OCI-LY1 (cell line): Measurements from ENCODE around the gene ANGPTL8.

Experiments
- H2AFZ ChIP-seq: fragments of 200-600 bp; sonication (generic), shearing (Covaris generic); 2 replicates; pipeline ENCODE4 v1.6.0; 2014; ENCODE audit warnings: antibody characterized with exemption, mild to moderate bottlenecking, low read length
- H3F3A ChIP-seq: fragments of 200-600 bp; sonication (generic), shearing (Covaris generic); 2 replicates; pipeline ENCODE4 v1.6.0; 2014; ENCODE audit warnings: mild to moderate bottlenecking, antibody characterized with exemption, low read length, moderate library complexity; ENCODE audit not compliant: insufficient read depth
- H3K27ac ChIP-seq: fragments of 200-600 bp; sonication (generic); 2 replicates; pipeline ENCODE4 v1.5.1; 2014; ENCODE audit warnings: low read length, mixed run types, mild to moderate bottlenecking, low read depth; ENCODE audit not compliant: poor library complexity, severe bottlenecking
- H3K27me3 ChIP-seq: fragments of 200-600 bp; sonication (generic); 2 replicates; pipeline ENCODE4 v1.6.0; 2014; ENCODE audit warnings: antibody characterized with exemption, mild to moderate bottlenecking, low read length, moderate library complexity; ENCODE audit not compliant: insufficient read depth
- H3K36me3 ChIP-seq: fragments of 200-600 bp; sonication (generic); 2 replicates; pipeline ENCODE4 v1.6.1; 2014; ENCODE audit warnings: mild to moderate bottlenecking, antibody characterized with exemption, low read length, moderate library complexity, mixed read lengths; ENCODE audit not compliant: insufficient read depth
- H3K4me1 ChIP-seq: fragments of 200-600 bp; sonication (generic); 2 replicates; pipeline ENCODE4 v1.5.1; 2014; ENCODE audit warnings: mild to moderate bottlenecking, low read length, moderate library complexity; ENCODE audit not compliant: insufficient read depth, severe bottlenecking
- H3K4me2 ChIP-seq: fragments of 200-600 bp; sonication (generic), shearing (Covaris generic); 2 replicates; pipeline ENCODE4 v1.6.1; 2014; ENCODE audit warnings: low read length
- H3K4me3 ChIP-seq: fragments of 200-600 bp; sonication (generic); 2 replicates; pipeline ENCODE4 v1.5.1; 2014; ENCODE audit warnings: low read length, low read depth, mild to moderate bottlenecking, mixed read lengths; ENCODE audit not compliant: poor library complexity, severe bottlenecking
- H3K79me2 ChIP-seq: fragments of 200-600 bp; shearing (Covaris generic); 2 replicates; pipeline ENCODE4 v1.6.1; 2016; ENCODE audit warnings: mixed run types, low read length, mixed read lengths; ENCODE audit not compliant: insufficient read depth
- H3K9ac ChIP-seq: fragments of 200-600 bp; sonication (generic), shearing (Covaris generic); 2 replicates; pipeline ENCODE4 v1.6.1; 2014; ENCODE audit warnings: mild to moderate bottlenecking, low read length, mixed read lengths
- H3K9me2 ChIP-seq: fragments of 200-600 bp; sonication (generic), shearing (Covaris generic); 2 replicates; pipeline ENCODE4 v1.6.1; 2014; ENCODE audit warnings: low read depth, mild to moderate bottlenecking, low read length, mixed read lengths
- H3K9me3 ChIP-seq: fragments of 200-600 bp; shearing (Covaris generic); 2 replicates; pipeline ENCODE4 v1.6.1; 2014; ENCODE audit warnings: low read length, mixed read lengths
- H4K20me1 ChIP-seq: fragments of 200-600 bp; sonication (generic), shearing (Covaris generic); 2 replicates; pipeline ENCODE4 v1.6.0; 2016; ENCODE audit warnings: mild to moderate bottlenecking, low read length; ENCODE audit not compliant: insufficient read depth
- CTCF ChIP-seq: fragments of 200-600 bp; sonication (generic), shearing (Covaris generic); IDR thresholded peaks from 2 replicates; pipeline ENCODE4 v1.5.1; 2017; ENCODE audit warnings: mild to moderate bottlenecking, antibody characterized with exemption, low read length, moderate library complexity, mixed read lengths
- EZH2 ChIP-seq: fragments of 200-600 bp; sonication (generic), shearing (Covaris generic); IDR thresholded peaks from 2 replicates; pipeline ENCODE4 v1.8.0; 2017; ENCODE audit warnings: borderline replicate concordance, mixed run types, mild to moderate bottlenecking, antibody characterized with exemption, low read length, moderate library complexity, mixed read lengths

ANGPTL8 gene

GRCh38 chr19:11224429-11224828, 15.0 kb upstream of the ANGPTL8 start:
- Histone ChIP-seq H3K36me3 (peaks cover 13% of the 10 kb centered on the region), H3K9ac (no peak overlapping the region), H3K4me1 (no peaks in the 10 kb centered on the region), H3K4me2 (no peak overlapping the region), H2AFZ (no peak overlapping the region), H3K9me2 (no peaks in the 10 kb centered on the region), H3K79me2 (no peaks in the 10 kb centered on the region), H3K27ac (no peak overlapping the region), H3K9me3 (0 out of 2 replicates have a peak, but pooled peaks cover 4% of the 10 kb centered on the region), H3K4me3 (no peak overlapping the region), H4K20me1 (no peaks in the 10 kb centered on the region), H3K27me3 (no peaks in the 10 kb centered on the region), H3F3A (no peaks in the 10 kb centered on the region)
- TF ChIP-seq CTCF (no peak), EZH2 (no peak)

- H3K27me3 ChIP-seq: no peaks in the 10 kb centered on the region
- H3K4me3 ChIP-seq: no peak overlapping the region
- 0 out of 2 replicates have a peak, but pooled peaks cover 4% of the 10 kb centered on the region for H3K9me3 ChIP-seq
- H3K79me2 ChIP-seq: no peaks in the 10 kb centered on the region
- H3K27ac ChIP-seq: no peak overlapping the region
- no peaks in the 10 kb centered on the region for H3K9me2 ChIP-seq
- no peaks in the 10 kb centered on the region for H3K4me1 ChIP-seq
- H2AFZ ChIP-seq: no peak overlapping the region
- no peaks in the 10 kb centered on the region for H4K20me1 ChIP-seq
- peaks cover 13% of the 10 kb centered on the region for H3K36me3 ChIP-seq
- H3F3A ChIP-seq: no peaks in the 10 kb centered on the region
- no peak overlapping the region for H3K4me2 ChIP-seq
- H3K9ac ChIP-seq: no peak overlapping the region
- TF ChIP-seq CTCF (no peak), EZH2 (no peak)
Measured at GRCh38 chr19:11225172-11225571, 14.2 kb upstream of the ANGPTL8 start.

GRCh38 chr19:11225815-11226214, 13.6 kb upstream of the ANGPTL8 start:
- Histone ChIP-seq H3F3A (no peaks in the 10 kb centered on the region), H3K27ac (no peak overlapping the region), H3K4me2 (no peak overlapping the region)

More at GRCh38 chr19:11225815-11226214, 13.6 kb upstream of the ANGPTL8 start:
- no peak overlapping the region for H3K9ac ChIP-seq
- H3K79me2 ChIP-seq: no peaks in the 10 kb centered on the region
- no peak overlapping the region for H3K4me3 ChIP-seq
- no peak for TF ChIP-seq CTCF
- no peak overlapping the region for H2AFZ ChIP-seq
- H3K4me1 ChIP-seq: no peaks in the 10 kb centered on the region
- no peaks in the 10 kb centered on the region for H3K27me3 ChIP-seq
- H3K9me3 ChIP-seq: 0 out of 2 replicates have a peak, but pooled peaks cover 4% of the 10 kb centered on the region
- H3K36me3 ChIP-seq: peaks cover 13% of the 10 kb centered on the region
- no peaks in the 10 kb centered on the region for H4K20me1 ChIP-seq
- H3K9me2 ChIP-seq: no peaks in the 10 kb centered on the region
